ENCODE data around the gene DEUP1.

Gene DEUP1, protein sequence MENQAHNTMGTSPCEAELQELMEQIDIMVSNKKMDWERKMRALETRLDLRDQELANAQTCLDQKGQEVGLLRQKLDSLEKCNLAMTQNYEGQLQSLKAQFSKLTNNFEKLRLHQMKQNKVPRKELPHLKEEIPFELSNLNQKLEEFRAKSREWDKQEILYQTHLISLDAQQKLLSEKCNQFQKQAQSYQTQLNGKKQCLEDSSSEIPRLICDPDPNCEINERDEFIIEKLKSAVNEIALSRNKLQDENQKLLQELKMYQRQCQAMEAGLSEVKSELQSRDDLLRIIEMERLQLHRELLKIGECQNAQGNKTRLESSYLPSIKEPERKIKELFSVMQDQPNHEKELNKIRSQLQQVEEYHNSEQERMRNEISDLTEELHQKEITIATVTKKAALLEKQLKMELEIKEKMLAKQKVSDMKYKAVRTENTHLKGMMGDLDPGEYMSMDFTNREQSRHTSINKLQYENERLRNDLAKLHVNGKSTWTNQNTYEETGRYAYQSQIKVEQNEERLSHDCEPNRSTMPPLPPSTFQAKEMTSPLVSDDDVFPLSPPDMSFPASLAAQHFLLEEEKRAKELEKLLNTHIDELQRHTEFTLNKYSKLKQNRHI

DNA sequence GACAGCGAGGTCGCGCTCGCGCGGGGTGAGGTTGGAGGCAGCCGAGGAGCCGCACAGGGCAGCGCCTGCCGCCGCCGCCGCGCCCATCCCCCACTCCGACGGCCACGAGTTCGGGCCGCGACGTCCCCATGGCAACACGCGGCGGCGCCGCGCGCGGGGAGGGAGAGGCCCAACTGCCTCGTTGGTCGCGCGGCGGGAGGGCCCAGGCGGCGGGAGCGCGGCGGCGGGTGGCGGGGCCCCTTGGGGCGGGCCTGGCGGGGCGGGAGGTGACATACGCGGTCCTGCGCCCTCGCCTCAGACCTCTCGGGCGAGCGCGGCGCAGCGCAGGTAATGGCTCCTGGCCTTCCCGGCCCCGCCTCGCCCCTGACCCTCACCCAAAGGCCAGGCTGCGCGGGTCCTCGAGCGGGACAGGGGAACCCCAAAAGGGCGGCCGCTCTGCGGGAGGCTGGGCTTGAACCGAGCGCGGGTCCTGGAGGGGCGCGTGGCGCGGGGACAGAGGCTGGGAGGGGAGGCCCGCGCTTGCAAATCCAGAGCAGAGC lies at the start of gene DEUP1:
DEUP1 (plus strand) TSS at position 297 of the 539 bp plus-strand sequence. CDS start 1,518 bp downstream, outside the sequence.
- Histone ChIP-seq H3K9me3 (ENCODE audit: insufficient read depth, low read length, severe bottlenecking) (no peaks in the 10 kb centered on the region), H3K27ac (ENCODE audit: low read length) (no peak within 1 kb of the TSS), H3K36me3 (ENCODE audit: insufficient read depth, low read length) (no peaks in the 10 kb centered on the region), H3K9ac (ENCODE audit: low read depth, low read length) (no peak within 1 kb of the TSS), H3K79me2 (ENCODE audit: insufficient read depth, low read length) (no peaks in the 10 kb centered on the region), H3K4me3 (ENCODE audit: low read depth in 1 of 2, low read length in 2 of 2) (no peak within 1 kb of the TSS), H3K4me2 (ENCODE audit: insufficient read depth, low read length) (no peak within 1 kb of the TSS), H2AFZ (ENCODE audit: low read depth, low read length) (no peak within 1 kb of the TSS), H3K4me1 (ENCODE audit: insufficient read depth, low read length) (no peaks in the 10 kb centered on the region), H4K20me1 (ENCODE audit: insufficient read depth, low read length) (no peaks in the 10 kb centered on the region), H3K27me3 (ENCODE audit: insufficient read depth, low read length, poor library complexity) (no peaks in the 10 kb centered on the region)
- TF ChIP-seq, protein P1, sequence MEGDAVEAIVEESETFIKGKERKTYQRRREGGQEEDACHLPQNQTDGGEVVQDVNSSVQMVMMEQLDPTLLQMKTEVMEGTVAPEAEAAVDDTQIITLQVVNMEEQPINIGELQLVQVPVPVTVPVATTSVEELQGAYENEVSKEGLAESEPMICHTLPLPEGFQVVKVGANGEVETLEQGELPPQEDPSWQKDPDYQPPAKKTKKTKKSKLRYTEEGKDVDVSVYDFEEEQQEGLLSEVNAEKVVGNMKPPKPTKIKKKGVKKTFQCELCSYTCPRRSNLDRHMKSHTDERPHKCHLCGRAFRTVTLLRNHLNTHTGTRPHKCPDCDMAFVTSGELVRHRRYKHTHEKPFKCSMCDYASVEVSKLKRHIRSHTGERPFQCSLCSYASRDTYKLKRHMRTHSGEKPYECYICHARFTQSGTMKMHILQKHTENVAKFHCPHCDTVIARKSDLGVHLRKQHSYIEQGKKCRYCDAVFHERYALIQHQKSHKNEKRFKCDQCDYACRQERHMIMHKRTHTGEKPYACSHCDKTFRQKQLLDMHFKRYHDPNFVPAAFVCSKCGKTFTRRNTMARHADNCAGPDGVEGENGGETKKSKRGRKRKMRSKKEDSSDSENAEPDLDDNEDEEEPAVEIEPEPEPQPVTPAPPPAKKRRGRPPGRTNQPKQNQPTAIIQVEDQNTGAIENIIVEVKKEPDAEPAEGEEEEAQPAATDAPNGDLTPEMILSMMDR (IDR thresholded peaks at IDR 0.05; ENCODE audit: borderline replicate concordance, extremely low read depth, low read length, poor library complexity, severe bottlenecking): no peak
- no peak for TF ChIP-seq EZH2 (IDR thresholded peaks at IDR 0.05; ENCODE audit: borderline replicate concordance, low read depth, low read length, severe bottlenecking)
- ATAC-seq (ENCODE audit: insufficient read depth, low read depth): no peak
- no peak for DNase-seq

DNA sequence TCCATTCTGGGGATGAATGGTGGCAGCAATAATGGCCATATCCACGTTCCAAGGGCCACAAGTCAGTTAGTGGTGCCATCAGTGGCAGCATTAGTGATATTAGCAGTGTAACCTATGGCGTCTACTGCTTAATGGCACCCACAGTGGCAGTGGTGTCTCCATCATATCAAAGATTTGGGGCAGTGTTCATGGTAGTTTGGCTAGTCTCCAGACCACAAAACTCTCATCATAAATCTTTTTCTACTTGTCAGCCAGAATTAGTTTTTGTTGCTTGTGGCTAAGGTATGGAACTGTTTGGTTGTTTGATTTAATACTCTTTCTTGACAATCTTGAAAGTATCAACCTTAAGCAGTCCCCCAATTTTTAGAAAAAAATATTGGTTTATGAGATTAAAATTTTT lies 45.1 kb upstream of the DEUP1 start:
- no peak for TF ChIP-seq EZH2 (IDR thresholded peaks at IDR 0.05; ENCODE audit: borderline replicate concordance, low read depth, low read length, severe bottlenecking)
- TF ChIP-seq, protein P1 (IDR thresholded peaks at IDR 0.05; ENCODE audit: borderline replicate concordance, extremely low read depth, low read length, poor library complexity, severe bottlenecking): no peak
- Histone ChIP-seq H3K9me3 (ENCODE audit: insufficient read depth, low read length, severe bottlenecking) (no peaks in the 10 kb centered on the region), H3K27me3 (ENCODE audit: insufficient read depth, low read length, poor library complexity) (no peaks in the 10 kb centered on the region), H4K20me1 (ENCODE audit: insufficient read depth, low read length) (no peaks in the 10 kb centered on the region), H3K79me2 (ENCODE audit: insufficient read depth, low read length) (no peaks in the 10 kb centered on the region), H3K4me3 (ENCODE audit: low read depth in 1 of 2, low read length in 2 of 2) (no peak overlapping the region), H3K4me1 (ENCODE audit: insufficient read depth, low read length) (no peaks in the 10 kb centered on the region), H3K9ac (ENCODE audit: low read depth, low read length) (no peak overlapping the region), H3K27ac (ENCODE audit: low read length) (no peak overlapping the region), H3K4me2 (ENCODE audit: insufficient read depth, low read length) (no peak overlapping the region), H3K36me3 (ENCODE audit: insufficient read depth, low read length) (no peaks in the 10 kb centered on the region), H2AFZ (ENCODE audit: low read depth, low read length) (no peak overlapping the region)
- DNase-seq: no peak
- ATAC-seq (ENCODE audit: insufficient read depth, low read depth): no peak

DNA sequence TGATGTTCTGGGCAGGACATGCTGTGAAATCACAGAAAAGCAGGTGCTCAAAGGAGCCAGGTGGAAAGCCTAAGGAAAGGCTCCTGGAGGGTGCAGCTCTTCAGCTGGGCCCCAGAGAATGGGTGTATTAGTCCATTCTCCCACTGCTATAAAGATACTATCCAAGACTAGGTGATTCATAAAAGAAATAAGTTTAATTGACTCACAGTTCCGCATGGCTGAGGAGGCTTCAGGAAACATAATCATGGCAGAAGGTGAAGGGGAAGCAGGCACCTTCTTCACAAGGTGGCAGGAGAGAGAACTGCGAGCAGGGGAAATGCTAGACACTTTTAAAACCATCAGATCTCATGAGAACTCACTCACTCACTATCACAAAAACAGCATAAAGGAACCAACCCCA lies 43.1 kb upstream of the DEUP1 start:
- Histone ChIP-seq H3K4me1 (ENCODE audit: insufficient read depth, low read length) (no peaks in the 10 kb centered on the region), H3K4me2 (ENCODE audit: insufficient read depth, low read length) (no peak overlapping the region), H3K36me3 (ENCODE audit: insufficient read depth, low read length) (no peaks in the 10 kb centered on the region), H3K27ac (ENCODE audit: low read length) (no peak overlapping the region), H3K79me2 (ENCODE audit: insufficient read depth, low read length) (no peaks in the 10 kb centered on the region), H3K9ac (ENCODE audit: low read depth, low read length) (no peak overlapping the region), H3K4me3 (ENCODE audit: low read depth in 1 of 2, low read length in 2 of 2) (no peak overlapping the region), H4K20me1 (ENCODE audit: insufficient read depth, low read length) (no peaks in the 10 kb centered on the region), H3K9me3 (ENCODE audit: insufficient read depth, low read length, severe bottlenecking) (no peaks in the 10 kb centered on the region), H3K27me3 (ENCODE audit: insufficient read depth, low read length, poor library complexity) (no peaks in the 10 kb centered on the region), H2AFZ (ENCODE audit: low read depth, low read length) (no peak overlapping the region)
- ATAC-seq (ENCODE audit: insufficient read depth, low read depth): no peak
- no peak for DNase-seq
- TF ChIP-seq, protein P1 (IDR thresholded peaks at IDR 0.05; ENCODE audit: borderline replicate concordance, extremely low read depth, low read length, poor library complexity, severe bottlenecking): no peak
- no peak for TF ChIP-seq EZH2 (IDR thresholded peaks at IDR 0.05; ENCODE audit: borderline replicate concordance, low read depth, low read length, severe bottlenecking)

Measured in DND-41 (cell line).